HL-60 (cell line): ENCODE results near the gene BTBD9.

Source experiments
- CTCF ChIP-seq: IDR thresholded peaks from one replicate; pipeline ENCODE4 v1.5.1; 2011; ENCODE audit warnings: low read length, control low read depth, inconsistent platforms; ENCODE audit not compliant: insufficient read depth
- GABPA ChIP-seq: IDR thresholded peaks from 2 replicates; pipeline ENCODE4 v1.6.1; 2012; ENCODE audit warnings: low read depth
- POLR2AphosphoS5 ChIP-seq: IDR thresholded peaks from 2 replicates; pipeline ENCODE4 v1.6.1; 2012; ENCODE audit warnings: low read depth

GRCh38 chr6:38138374-38138773 lies 501.4 kb downstream of the BTBD9 start:
- TF ChIP-seq GABPA: no peak
- no peak for TF ChIP-seq CTCF
- no peak for TF ChIP-seq POLR2AphosphoS5
